ENCODE data around the gene STAB2. TPM values are rescaled to one million over a fixed set of nuclear protein-coding genes. Genes with fewer than 3 reads are reported as not detected.

The STAB2 gene
- total and polyA plus RNA-seq, 3 donors from 2014 or later, result 1.7 to 15.8 (median 2.7) TPM

GRCh38 chr12:103697971-103698751 is 111.1 kb downstream of the STAB2 start:
- H3K4me1 ChIP-seq, result no peaks in the 10 kb centered on the region
- intact Hi-C loops (cut with DNase I; ENCODE audit: low total_unique reads), result no loop called here
- DNase-seq, result no peak
- no peaks in the 10 kb centered on the region for H3K36me3 ChIP-seq (ENCODE audit: low read depth, missing control alignments)
- 78 to 87% methylated on average over 9 of the region's 9 CpGs for WGBS, 2 donors
- H3K27ac ChIP-seq, result no peak overlapping the region
- no peak overlapping the region for H3K4me3 ChIP-seq
- H3K9me3 ChIP-seq, result no peaks in the 10 kb centered on the region
- TF ChIP-seq POLR2A (IDR thresholded peaks at IDR 0.05) (no peak), CTCF (IDR thresholded peaks at IDR 0.05) (no peak)
- no peaks in the 10 kb centered on the region for H3K27me3 ChIP-seq

- TF ChIP-seq CTCF (IDR thresholded peaks at IDR 0.05) (no peak), POLR2A (IDR thresholded peaks at IDR 0.05) (no peak)
- Histone ChIP-seq H3K4me3 (no peak overlapping the region), H3K27me3 (no peaks in the 10 kb centered on the region), H3K9me3 (no peaks in the 10 kb centered on the region), H3K36me3 (ENCODE audit: low read depth, missing control alignments) (no peaks in the 10 kb centered on the region), H3K27ac (no peak overlapping the region), H3K4me1 (no peaks in the 10 kb centered on the region)
- no peak for DNase-seq
- 83 to 88% methylated on average over 9 of the region's 9 CpGs for WGBS, 2 donors
- intact Hi-C loops (cut with DNase I; ENCODE audit: low total_unique reads), result no loop called here
Measured at GRCh38 chr12:103698752-103699560, 111.9 kb downstream of the STAB2 start.

GRCh38 chr12:103705098-103705497 is 118.0 kb downstream of the STAB2 start:
- Histone ChIP-seq H3K27ac (no peak overlapping the region), H3K36me3 (ENCODE audit: low read depth, missing control alignments) (no peaks in the 10 kb centered on the region), H3K9me3 (no peaks in the 10 kb centered on the region), H3K4me1 (no peaks in the 10 kb centered on the region), H3K27me3 (no peaks in the 10 kb centered on the region), H3K4me3 (no peak overlapping the region)
- no peak for DNase-seq
- WGBS, 2 donors, result 82 to 88% methylated on average over 2 of the region's 2 CpGs
- intact Hi-C loops (cut with DNase I; ENCODE audit: low total_unique reads), result no loop called here
- TF ChIP-seq CTCF (IDR thresholded peaks at IDR 0.05) (no peak), POLR2A (IDR thresholded peaks at IDR 0.05) (no peak)

GRCh38 chr12:103705927-103706326 is 118.9 kb downstream of the STAB2 start:
- no peaks in the 10 kb centered on the region for H3K27me3 ChIP-seq
- H3K4me3 ChIP-seq, result no peak overlapping the region
- 89 to 92% methylated on average over 2 of the region's 2 CpGs for WGBS, 2 donors
- intact Hi-C loops (cut with DNase I; ENCODE audit: low total_unique reads), result no loop called here
- no peaks in the 10 kb centered on the region for H3K4me1 ChIP-seq
- no peak overlapping the region for H3K27ac ChIP-seq
- no peaks in the 10 kb centered on the region for H3K9me3 ChIP-seq
- TF ChIP-seq CTCF (IDR thresholded peaks at IDR 0.05) (no peak), POLR2A (IDR thresholded peaks at IDR 0.05) (no peak)
- H3K36me3 ChIP-seq (ENCODE audit: low read depth, missing control alignments), result no peaks in the 10 kb centered on the region
- DNase-seq, result no peak
